Measurements from ENCODE around the gene PITPNC1. TPM values are rescaled to one million over a fixed set of nuclear protein-coding genes. Genes with fewer than 3 reads are reported as not detected.

PITPNC1 gene
- total RNA-seq, 1 experiment from 2014 or later, result 6.9 TPM

DNA sequence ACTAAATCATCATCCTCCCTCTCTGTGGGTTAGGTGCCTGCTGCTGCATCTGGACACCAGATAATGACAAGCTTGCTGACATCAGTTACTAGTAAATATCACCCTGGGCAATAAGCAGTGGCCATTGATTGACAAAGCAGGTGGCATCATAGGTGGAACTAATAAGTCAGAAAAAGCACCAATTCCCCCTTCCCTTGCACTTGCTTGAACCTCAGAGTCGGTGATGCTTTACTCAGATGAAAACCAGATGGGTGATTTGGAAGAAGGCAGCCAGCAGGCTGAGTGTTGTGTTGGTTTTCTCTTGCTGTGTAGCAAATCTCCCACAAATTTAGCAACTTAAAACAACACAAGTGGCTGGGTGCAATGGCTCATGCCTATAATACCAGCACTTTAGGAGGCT lies 193.7 kb downstream of the PITPNC1 start:
- H3K27me3 Mint-ChIP-seq (ENCODE audit: unreplicated experiment), result peaks cover 36% of the 10 kb centered on the region
- DNase-seq, result no peak
- intact Hi-C loops (cut with micrococcal nuclease; ENCODE audit: unreplicated experiment), result no loop called here
- peaks cover 3% of the 10 kb centered on the region for H3K36me3 Mint-ChIP-seq (ENCODE audit: insufficient read depth, unreplicated experiment)
- no peak overlapping the region for H3K4me3 Mint-ChIP-seq (ENCODE audit: low read depth, unreplicated experiment)
- no peaks in the 10 kb centered on the region for H3K9me3 Mint-ChIP-seq (ENCODE audit: low read depth, unreplicated experiment)
- TF ChIP-seq CTCF (IDR thresholded peaks at IDR 0.05; ENCODE audit: unreplicated experiment), result no peak
- BruUV-seq (replicated peaks), result no TSS peak
- peaks cover 19% of the 10 kb centered on the region for H3K4me1 Mint-ChIP-seq (ENCODE audit: low read depth, unreplicated experiment)
- no peak overlapping the region for H3K27ac Mint-ChIP-seq (ENCODE audit: unreplicated experiment)
- CTCF ChIA-PET, result no interaction called here

DNA sequence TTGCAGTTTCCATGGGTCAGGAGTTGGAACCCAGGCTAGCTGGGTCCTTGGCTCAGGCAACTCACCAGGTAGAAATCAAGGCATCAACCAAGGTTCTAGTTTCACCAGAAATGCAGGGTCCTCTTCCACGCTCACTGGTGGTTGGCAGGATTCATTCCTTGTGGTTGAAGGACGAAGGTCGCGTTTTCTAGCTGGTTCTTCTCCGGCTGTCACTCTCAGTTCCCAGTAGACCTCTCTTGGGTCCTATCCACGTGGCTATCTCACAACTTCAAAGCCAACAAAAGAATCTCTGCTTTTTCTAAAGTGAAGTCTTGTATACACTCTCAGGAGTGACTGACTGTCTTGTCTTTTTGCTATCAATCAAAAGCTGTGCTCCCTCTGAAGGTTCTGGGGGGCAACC lies 194.4 kb downstream of the PITPNC1 start:
- peaks cover 36% of the 10 kb centered on the region for H3K27me3 Mint-ChIP-seq (ENCODE audit: unreplicated experiment)
- H3K4me1 Mint-ChIP-seq (ENCODE audit: low read depth, unreplicated experiment), result peaks cover 26% of the 10 kb centered on the region
- no peak for DNase-seq
- no peak for TF ChIP-seq CTCF (IDR thresholded peaks at IDR 0.05; ENCODE audit: unreplicated experiment)
- peaks cover 7% of the 10 kb centered on the region for H3K36me3 Mint-ChIP-seq (ENCODE audit: insufficient read depth, unreplicated experiment)
- no TSS peak for BruUV-seq (replicated peaks)
- intact Hi-C loops (cut with micrococcal nuclease; ENCODE audit: unreplicated experiment), result no loop called here
- no peak overlapping the region for H3K27ac Mint-ChIP-seq (ENCODE audit: unreplicated experiment)
- CTCF ChIA-PET, result no interaction called here
- no peak overlapping the region for H3K4me3 Mint-ChIP-seq (ENCODE audit: low read depth, unreplicated experiment)
- H3K9me3 Mint-ChIP-seq (ENCODE audit: low read depth, unreplicated experiment), result no peaks in the 10 kb centered on the region

DNA sequence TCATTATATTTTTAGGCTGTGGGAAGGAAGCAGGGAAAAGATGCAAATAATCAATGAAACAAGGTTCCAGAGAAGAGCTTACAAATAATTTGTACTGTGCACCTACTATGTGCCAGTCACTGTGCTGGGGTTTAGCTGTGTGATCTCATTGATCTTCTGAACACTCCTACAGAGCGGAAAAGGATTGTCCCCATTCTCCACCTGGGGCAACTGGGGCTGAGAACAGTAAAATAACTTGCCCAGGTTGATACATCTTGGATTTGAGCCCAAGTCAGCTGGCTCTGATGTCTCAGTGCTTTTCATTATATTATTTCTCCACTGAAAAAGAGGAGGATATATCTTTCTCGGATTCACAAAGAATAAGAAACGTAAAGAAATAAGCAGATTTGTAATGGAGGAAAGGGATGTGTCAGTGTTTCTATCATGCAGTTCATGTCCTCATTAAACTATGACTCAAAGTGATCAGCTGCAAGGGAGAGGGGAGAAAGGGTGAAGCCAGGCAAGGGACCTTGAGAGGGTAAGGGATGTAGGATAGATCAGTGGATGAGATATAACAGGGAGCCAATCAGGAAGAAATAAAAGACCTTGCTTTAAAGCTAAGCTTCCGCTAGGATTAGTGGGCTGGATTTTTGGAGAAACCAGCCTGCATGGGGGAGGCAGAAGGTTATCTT lies 197.0 kb downstream of the PITPNC1 start:
- TF ChIP-seq CTCF (IDR thresholded peaks at IDR 0.05; ENCODE audit: unreplicated experiment), result no peak
- Mint-ChIP-seq H3K27ac (ENCODE audit: unreplicated experiment) (no peak overlapping the region), H3K4me3 (ENCODE audit: low read depth, unreplicated experiment) (no peak overlapping the region), H3K9me3 (ENCODE audit: low read depth, unreplicated experiment) (no peaks in the 10 kb centered on the region), H3K36me3 (ENCODE audit: insufficient read depth, unreplicated experiment) (peaks cover 7% of the 10 kb centered on the region), H3K27me3 (ENCODE audit: unreplicated experiment) (peaks cover 34% of the 10 kb centered on the region), H3K4me1 (ENCODE audit: low read depth, unreplicated experiment) (peaks cover 23% of the 10 kb centered on the region)
- CTCF ChIA-PET, result interaction anchor here (0.7 kb wide), 1 partner anchor 256 kb away, joined by 7 read pairs; no protein-coding TSS in a partner anchor
- DNase-seq, result no peak
- BruUV-seq (replicated peaks), result TSS peak; percentile 34
- intact Hi-C loops (cut with micrococcal nuclease; ENCODE audit: unreplicated experiment), result no loop called here

DNA sequence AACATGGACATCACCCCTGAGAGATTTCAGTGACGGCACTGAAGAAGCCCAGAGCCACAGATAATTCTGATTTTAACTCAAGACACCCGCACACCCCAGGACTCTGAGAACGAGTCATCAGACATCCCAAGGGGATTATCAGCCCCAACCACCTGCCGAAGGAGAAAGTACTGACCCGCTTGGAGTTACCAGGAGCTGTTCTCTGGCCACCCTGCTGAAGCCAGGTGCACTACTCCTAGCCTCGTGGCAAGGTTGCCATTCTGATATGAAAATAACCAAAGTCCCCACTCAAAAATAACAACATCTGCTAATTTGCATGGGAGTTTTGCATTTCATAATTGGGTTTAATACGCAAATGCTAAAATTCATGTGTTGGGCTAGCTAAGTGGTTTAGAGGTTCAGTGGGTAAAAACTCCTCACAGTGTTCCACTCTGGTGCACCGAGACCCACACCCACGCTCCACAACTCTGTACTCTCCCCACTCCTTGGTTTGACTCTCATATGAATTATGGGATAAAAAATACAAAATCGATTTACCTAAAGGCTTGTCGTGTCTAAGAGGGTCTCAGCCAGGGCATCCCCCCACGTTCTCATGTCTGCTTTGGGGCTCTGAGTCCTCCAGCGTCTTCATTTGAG lies 197.7 kb downstream of the PITPNC1 start:
- no TSS peak for BruUV-seq (replicated peaks)
- CTCF ChIA-PET, result no interaction called here
- peaks cover 7% of the 10 kb centered on the region for H3K36me3 Mint-ChIP-seq (ENCODE audit: insufficient read depth, unreplicated experiment)

More for the DNA sequence above, 197.7 kb downstream of the PITPNC1 start:
- no peak overlapping the region for H3K4me3 Mint-ChIP-seq (ENCODE audit: low read depth, unreplicated experiment)
- H3K27me3 Mint-ChIP-seq (ENCODE audit: unreplicated experiment), result peaks cover 27% of the 10 kb centered on the region
- H3K9me3 Mint-ChIP-seq (ENCODE audit: low read depth, unreplicated experiment), result no peaks in the 10 kb centered on the region
- no peak for TF ChIP-seq CTCF (IDR thresholded peaks at IDR 0.05; ENCODE audit: unreplicated experiment)
- H3K4me1 Mint-ChIP-seq (ENCODE audit: low read depth, unreplicated experiment), result peaks cover 17% of the 10 kb centered on the region
- peak overlapping the region; percentile 79 for H3K27ac Mint-ChIP-seq (ENCODE audit: unreplicated experiment)
- intact Hi-C loops (cut with micrococcal nuclease; ENCODE audit: unreplicated experiment), result no loop called here
- no peak for DNase-seq

All from Calu3 (cell line).